Measurements from ENCODE around the gene NPAS1.

NPAS1 gene

GRCh38 chr19:46992699-46993535 is 26.7 kb upstream of the NPAS1 start:
- H2AFZ ChIP-seq (ENCODE audit: low read length, unreplicated experiment): no peak overlapping the region
- H3K27ac ChIP-seq (ENCODE audit: low read depth, low read length): no peak overlapping the region
- peaks cover 4% of the 10 kb centered on the region; the same call in 1 of the 2 replicates for H3K36me3 ChIP-seq (ENCODE audit: insufficient read depth, low read length)
- no peak overlapping the region for H3K4me3 ChIP-seq (ENCODE audit: low read depth, low read length)
- no peaks in the 10 kb centered on the region for H3K79me2 ChIP-seq (ENCODE audit: control insufficient read depth, insufficient read depth, low read length, unreplicated experiment)
- H3K4me1 ChIP-seq (ENCODE audit: control insufficient read depth, insufficient read depth, low read length, unreplicated experiment): peaks cover 5% of the 10 kb centered on the region
- H3K27me3 ChIP-seq (ENCODE audit: insufficient read depth, low read length): no peaks in the 10 kb centered on the region

- no peaks in the 10 kb centered on the region for H3K79me2 ChIP-seq (ENCODE audit: control insufficient read depth, insufficient read depth, low read length, unreplicated experiment)
- H3K4me1 ChIP-seq (ENCODE audit: control insufficient read depth, insufficient read depth, low read length, unreplicated experiment): peaks cover 5% of the 10 kb centered on the region
- peaks cover 4% of the 10 kb centered on the region; the same call in 1 of the 2 replicates for H3K36me3 ChIP-seq (ENCODE audit: insufficient read depth, low read length)
- H3K27me3 ChIP-seq (ENCODE audit: insufficient read depth, low read length): no peaks in the 10 kb centered on the region
- H3K4me3 ChIP-seq (ENCODE audit: low read depth, low read length): no peak overlapping the region
- H2AFZ ChIP-seq (ENCODE audit: low read length, unreplicated experiment): no peak overlapping the region
- H3K27ac ChIP-seq (ENCODE audit: low read depth, low read length): no peak overlapping the region
These were observed 26.0 kb upstream of the NPAS1 start for GRCh38 chr19:46993622-46994021.

GRCh38 chr19:46994141-46994686 is 25.4 kb upstream of the NPAS1 start:
- Histone ChIP-seq H3K27ac (ENCODE audit: low read depth, low read length) (no peak overlapping the region), H3K79me2 (ENCODE audit: control insufficient read depth, insufficient read depth, low read length, unreplicated experiment) (no peaks in the 10 kb centered on the region), H2AFZ (ENCODE audit: low read length, unreplicated experiment) (no peak overlapping the region), H3K4me1 (ENCODE audit: control insufficient read depth, insufficient read depth, low read length, unreplicated experiment) (peaks cover 5% of the 10 kb centered on the region), H3K27me3 (ENCODE audit: insufficient read depth, low read length) (no peaks in the 10 kb centered on the region), H3K4me3 (ENCODE audit: low read depth, low read length) (no peak overlapping the region), H3K36me3 (ENCODE audit: insufficient read depth, low read length) (peaks cover 4% of the 10 kb centered on the region)

- H3K27me3 ChIP-seq (ENCODE audit: insufficient read depth, low read length): no peaks in the 10 kb centered on the region
- no peak overlapping the region for H2AFZ ChIP-seq (ENCODE audit: low read length, unreplicated experiment)
- H3K27ac ChIP-seq (ENCODE audit: low read depth, low read length): no peak overlapping the region
- H3K4me3 ChIP-seq (ENCODE audit: low read depth, low read length): no peak overlapping the region
- peaks cover 4% of the 10 kb centered on the region; the same call in 1 of the 2 replicates for H3K36me3 ChIP-seq (ENCODE audit: insufficient read depth, low read length)
- H3K79me2 ChIP-seq (ENCODE audit: control insufficient read depth, insufficient read depth, low read length, unreplicated experiment): no peaks in the 10 kb centered on the region
- peaks cover 5% of the 10 kb centered on the region for H3K4me1 ChIP-seq (ENCODE audit: control insufficient read depth, insufficient read depth, low read length, unreplicated experiment)
These were observed 24.1 kb upstream of the NPAS1 start for GRCh38 chr19:46995492-46995891.

- H3K27ac ChIP-seq (ENCODE audit: low read depth, low read length): no peak overlapping the region
- no peak overlapping the region for H2AFZ ChIP-seq (ENCODE audit: low read length, unreplicated experiment)
- H3K4me3 ChIP-seq (ENCODE audit: low read depth, low read length): no peak overlapping the region
- H3K79me2 ChIP-seq (ENCODE audit: control insufficient read depth, insufficient read depth, low read length, unreplicated experiment): no peaks in the 10 kb centered on the region
- H3K36me3 ChIP-seq (ENCODE audit: insufficient read depth, low read length): no peaks in the 10 kb centered on the region; the same call in 1 of the 2 replicates
- H3K4me1 ChIP-seq (ENCODE audit: control insufficient read depth, insufficient read depth, low read length, unreplicated experiment): no peaks in the 10 kb centered on the region
- no peaks in the 10 kb centered on the region for H3K27me3 ChIP-seq (ENCODE audit: insufficient read depth, low read length)
These were observed 21.1 kb upstream of the NPAS1 start for GRCh38 chr19:46998445-46999125.

GRCh38 chr19:46999377-46999776 is 20.3 kb upstream of the NPAS1 start:
- Histone ChIP-seq H3K27ac (ENCODE audit: low read depth, low read length) (no peak overlapping the region), H3K36me3 (ENCODE audit: insufficient read depth, low read length) (no peaks in the 10 kb centered on the region; the same call in 1 of the 2 replicates)

GRCh38 chr19:46999878-47000277 is 19.8 kb upstream of the NPAS1 start:
- no peak overlapping the region for H3K27ac ChIP-seq (ENCODE audit: low read depth, low read length)
- H3K79me2 ChIP-seq (ENCODE audit: control insufficient read depth, insufficient read depth, low read length, unreplicated experiment): no peaks in the 10 kb centered on the region
- H2AFZ ChIP-seq (ENCODE audit: low read length, unreplicated experiment): no peak overlapping the region
- H3K4me1 ChIP-seq (ENCODE audit: control insufficient read depth, insufficient read depth, low read length, unreplicated experiment): no peaks in the 10 kb centered on the region
- H3K36me3 ChIP-seq (ENCODE audit: insufficient read depth, low read length): no peaks in the 10 kb centered on the region; the same call in 1 of the 2 replicates
- no peaks in the 10 kb centered on the region for H3K27me3 ChIP-seq (ENCODE audit: insufficient read depth, low read length)
- H3K4me3 ChIP-seq (ENCODE audit: low read depth, low read length): no peak overlapping the region

More at GRCh38 chr19:46999377-46999776, 20.3 kb upstream of the NPAS1 start:
- Histone ChIP-seq H2AFZ (ENCODE audit: low read length, unreplicated experiment) (no peak overlapping the region), H3K4me3 (ENCODE audit: low read depth, low read length) (no peak overlapping the region), H3K4me1 (ENCODE audit: control insufficient read depth, insufficient read depth, low read length, unreplicated experiment) (no peaks in the 10 kb centered on the region), H3K79me2 (ENCODE audit: control insufficient read depth, insufficient read depth, low read length, unreplicated experiment) (no peaks in the 10 kb centered on the region), H3K27me3 (ENCODE audit: insufficient read depth, low read length) (no peaks in the 10 kb centered on the region)

- H3K4me1 ChIP-seq (ENCODE audit: control insufficient read depth, insufficient read depth, low read length, unreplicated experiment): no peaks in the 10 kb centered on the region
- H3K36me3 ChIP-seq (ENCODE audit: insufficient read depth, low read length): no peaks in the 10 kb centered on the region; the same call in 1 of the 2 replicates
- H3K27ac ChIP-seq (ENCODE audit: low read depth, low read length): no peak overlapping the region
- no peaks in the 10 kb centered on the region for H3K27me3 ChIP-seq (ENCODE audit: insufficient read depth, low read length)
- no peak overlapping the region for H3K4me3 ChIP-seq (ENCODE audit: low read depth, low read length)
- H2AFZ ChIP-seq (ENCODE audit: low read length, unreplicated experiment): no peak overlapping the region
- no peaks in the 10 kb centered on the region for H3K79me2 ChIP-seq (ENCODE audit: control insufficient read depth, insufficient read depth, low read length, unreplicated experiment)
These were observed 19.3 kb upstream of the NPAS1 start for GRCh38 chr19:47000373-47000772.

GRCh38 chr19:47001584-47001983 is 18.1 kb upstream of the NPAS1 start:
- Histone ChIP-seq H3K4me1 (ENCODE audit: control insufficient read depth, insufficient read depth, low read length, unreplicated experiment) (no peaks in the 10 kb centered on the region), H3K27ac (ENCODE audit: low read depth, low read length) (no peak overlapping the region), H3K36me3 (ENCODE audit: insufficient read depth, low read length) (no peaks in the 10 kb centered on the region; the same call in 1 of the 2 replicates), H3K4me3 (ENCODE audit: low read depth, low read length) (no peak overlapping the region), H2AFZ (ENCODE audit: low read length, unreplicated experiment) (no peak overlapping the region), H3K79me2 (ENCODE audit: control insufficient read depth, insufficient read depth, low read length, unreplicated experiment) (no peaks in the 10 kb centered on the region), H3K27me3 (ENCODE audit: insufficient read depth, low read length) (no peaks in the 10 kb centered on the region)

- H3K36me3 ChIP-seq (ENCODE audit: insufficient read depth, low read length): no peaks in the 10 kb centered on the region; the same call in 1 of the 2 replicates
- no peaks in the 10 kb centered on the region for H3K27me3 ChIP-seq (ENCODE audit: insufficient read depth, low read length)
- no peaks in the 10 kb centered on the region for H3K79me2 ChIP-seq (ENCODE audit: control insufficient read depth, insufficient read depth, low read length, unreplicated experiment)
- H3K4me1 ChIP-seq (ENCODE audit: control insufficient read depth, insufficient read depth, low read length, unreplicated experiment): no peaks in the 10 kb centered on the region
- H3K27ac ChIP-seq (ENCODE audit: low read depth, low read length): no peak overlapping the region
- no peak overlapping the region for H2AFZ ChIP-seq (ENCODE audit: low read length, unreplicated experiment)
- H3K4me3 ChIP-seq (ENCODE audit: low read depth, low read length): no peak overlapping the region
These were observed 17.4 kb upstream of the NPAS1 start for GRCh38 chr19:47002106-47002766.
